ENCODE results near the gene FKBP2.

FKBP2 gene

DNA sequence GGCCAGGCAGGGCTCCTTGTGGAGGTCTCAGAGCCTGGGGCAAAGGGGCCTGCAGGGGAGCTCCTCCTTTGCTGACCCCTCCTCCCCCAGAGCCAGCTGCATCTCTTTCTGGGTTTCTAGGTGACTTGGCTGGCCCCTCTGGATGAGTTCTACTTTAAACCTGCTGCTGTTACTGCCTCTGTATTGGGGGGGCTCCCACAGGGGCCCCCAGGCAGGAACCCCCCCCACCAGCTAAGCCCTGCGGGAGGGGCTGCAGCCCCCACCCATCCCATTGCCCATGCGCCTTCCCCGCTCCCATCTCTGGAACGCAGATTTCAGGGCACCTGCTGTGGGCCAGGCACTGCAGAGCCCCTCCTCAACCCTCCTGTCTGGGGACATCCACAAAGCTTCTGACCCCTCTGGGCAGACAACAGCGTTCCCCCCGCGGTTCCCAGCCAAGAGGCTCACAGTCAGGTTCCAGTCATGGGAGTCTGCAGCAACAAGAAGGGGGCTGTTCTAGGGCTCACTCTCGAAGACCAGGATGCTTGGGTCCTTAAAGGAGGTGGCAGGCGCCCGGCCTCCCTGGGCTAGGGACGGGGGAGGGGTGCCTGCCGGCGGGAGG, 9.6 kb downstream of the FKBP2 start:
- in situ Hi-C loops (cut with HindIII; ENCODE audit: low pct_ligation_motif_present, low sequenced_read_pairs) = no loop called here
- Histone ChIP-seq H3K27ac (no peak overlapping the region), H3K4me3 (ENCODE audit: low read depth, low read length) (peak overlapping the region; percentile 61), H3K36me3 (replicated peaks) (peaks cover 10% of the 10 kb centered on the region), H3K27me3 (replicated peaks) (no peaks in the 10 kb centered on the region)
- TF ChIP-seq, protein P1, sequence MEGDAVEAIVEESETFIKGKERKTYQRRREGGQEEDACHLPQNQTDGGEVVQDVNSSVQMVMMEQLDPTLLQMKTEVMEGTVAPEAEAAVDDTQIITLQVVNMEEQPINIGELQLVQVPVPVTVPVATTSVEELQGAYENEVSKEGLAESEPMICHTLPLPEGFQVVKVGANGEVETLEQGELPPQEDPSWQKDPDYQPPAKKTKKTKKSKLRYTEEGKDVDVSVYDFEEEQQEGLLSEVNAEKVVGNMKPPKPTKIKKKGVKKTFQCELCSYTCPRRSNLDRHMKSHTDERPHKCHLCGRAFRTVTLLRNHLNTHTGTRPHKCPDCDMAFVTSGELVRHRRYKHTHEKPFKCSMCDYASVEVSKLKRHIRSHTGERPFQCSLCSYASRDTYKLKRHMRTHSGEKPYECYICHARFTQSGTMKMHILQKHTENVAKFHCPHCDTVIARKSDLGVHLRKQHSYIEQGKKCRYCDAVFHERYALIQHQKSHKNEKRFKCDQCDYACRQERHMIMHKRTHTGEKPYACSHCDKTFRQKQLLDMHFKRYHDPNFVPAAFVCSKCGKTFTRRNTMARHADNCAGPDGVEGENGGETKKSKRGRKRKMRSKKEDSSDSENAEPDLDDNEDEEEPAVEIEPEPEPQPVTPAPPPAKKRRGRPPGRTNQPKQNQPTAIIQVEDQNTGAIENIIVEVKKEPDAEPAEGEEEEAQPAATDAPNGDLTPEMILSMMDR (IDR thresholded peaks at IDR 0.05; ENCODE audit: low read depth, low read length, missing control alignments) = no peak
- DNase-seq = no peak

DNA sequence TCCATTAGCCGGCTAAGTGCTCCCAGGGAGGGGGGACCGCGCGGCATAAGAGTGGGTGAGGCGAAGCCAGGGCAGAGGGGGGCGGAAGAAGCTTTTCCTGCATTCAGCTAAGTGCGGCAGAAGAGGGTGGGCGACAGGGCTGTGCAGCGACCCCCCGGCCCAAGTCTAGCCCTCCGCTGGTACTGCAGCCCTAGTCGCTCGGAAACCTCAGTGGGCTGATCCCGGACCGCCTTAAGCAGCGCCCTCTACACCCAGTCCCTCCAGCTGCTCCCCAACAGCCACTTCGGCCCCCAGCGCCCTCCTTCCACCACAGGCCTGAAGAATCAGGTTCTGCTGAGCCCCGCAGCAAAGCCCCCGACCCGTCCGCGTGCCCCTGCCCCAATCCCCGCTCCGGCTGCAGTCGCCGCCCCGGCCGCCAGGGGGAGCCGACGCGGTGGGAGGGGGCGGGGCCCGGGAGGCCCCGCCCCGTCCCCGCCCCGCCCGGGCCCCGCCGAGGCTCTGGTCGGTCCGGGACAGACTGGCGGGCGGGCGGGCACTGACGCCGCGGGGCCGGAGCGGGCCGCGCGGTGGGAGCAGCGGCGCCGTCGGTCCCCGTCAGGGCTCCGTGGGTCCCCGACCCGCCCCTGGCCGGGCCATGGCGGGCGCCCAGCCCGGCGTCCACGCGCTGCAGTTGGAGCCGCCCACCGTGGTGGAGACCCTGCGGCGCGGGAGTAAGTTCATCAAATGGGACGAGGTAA, 10.3 kb downstream of the FKBP2 start, which contains the start of gene PLCB3:
Gene PLCB3, plus strand, starts transcription at position 515 of the 737 bp plus-strand sequence. Its CDS starts 120 bp downstream, at position 635.
- Histone ChIP-seq H3K4me3 (ENCODE audit: low read depth, low read length) (peak within 1 kb of the TSS; percentile 77), H3K27me3 (replicated peaks) (no peaks in the 10 kb centered on the region), H3K36me3 (replicated peaks) (peaks cover 17% of the 10 kb centered on the region), H3K27ac (peak within 1 kb of the TSS; percentile 29)
- TF ChIP-seq, protein P1 (IDR thresholded peaks at IDR 0.05; ENCODE audit: low read depth, low read length, missing control alignments) = peak; percentile 54
- in situ Hi-C loops (cut with HindIII; ENCODE audit: low pct_ligation_motif_present, low sequenced_read_pairs) = no loop called here
- no peak for DNase-seq

DNA sequence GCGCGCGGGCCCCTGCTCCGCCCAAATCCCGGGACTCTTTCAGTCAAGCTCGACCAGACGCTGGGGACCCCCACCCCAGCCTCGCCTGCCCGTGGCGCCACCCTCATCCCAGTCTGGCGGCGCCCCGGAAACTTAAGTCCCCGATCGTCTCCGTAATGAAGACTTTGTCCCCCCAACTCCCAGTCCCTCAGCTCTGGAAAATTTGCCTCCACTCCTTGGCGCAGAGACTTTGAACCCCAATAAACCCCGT, 10.8 kb downstream of the FKBP2 start:
- in situ Hi-C loops (cut with HindIII; ENCODE audit: low pct_ligation_motif_present, low sequenced_read_pairs) = no loop called here
- DNase-seq = peak; percentile 17
- TF ChIP-seq, protein P1 (IDR thresholded peaks at IDR 0.05; ENCODE audit: low read depth, low read length, missing control alignments) = no peak
- H3K4me3 ChIP-seq (ENCODE audit: low read depth, low read length) = peak overlapping the region; percentile 77
- H3K36me3 ChIP-seq (replicated peaks) = peaks cover 22% of the 10 kb centered on the region
- peak overlapping the region; percentile 29 for H3K27ac ChIP-seq
- H3K27me3 ChIP-seq (replicated peaks) = no peaks in the 10 kb centered on the region

DNA sequence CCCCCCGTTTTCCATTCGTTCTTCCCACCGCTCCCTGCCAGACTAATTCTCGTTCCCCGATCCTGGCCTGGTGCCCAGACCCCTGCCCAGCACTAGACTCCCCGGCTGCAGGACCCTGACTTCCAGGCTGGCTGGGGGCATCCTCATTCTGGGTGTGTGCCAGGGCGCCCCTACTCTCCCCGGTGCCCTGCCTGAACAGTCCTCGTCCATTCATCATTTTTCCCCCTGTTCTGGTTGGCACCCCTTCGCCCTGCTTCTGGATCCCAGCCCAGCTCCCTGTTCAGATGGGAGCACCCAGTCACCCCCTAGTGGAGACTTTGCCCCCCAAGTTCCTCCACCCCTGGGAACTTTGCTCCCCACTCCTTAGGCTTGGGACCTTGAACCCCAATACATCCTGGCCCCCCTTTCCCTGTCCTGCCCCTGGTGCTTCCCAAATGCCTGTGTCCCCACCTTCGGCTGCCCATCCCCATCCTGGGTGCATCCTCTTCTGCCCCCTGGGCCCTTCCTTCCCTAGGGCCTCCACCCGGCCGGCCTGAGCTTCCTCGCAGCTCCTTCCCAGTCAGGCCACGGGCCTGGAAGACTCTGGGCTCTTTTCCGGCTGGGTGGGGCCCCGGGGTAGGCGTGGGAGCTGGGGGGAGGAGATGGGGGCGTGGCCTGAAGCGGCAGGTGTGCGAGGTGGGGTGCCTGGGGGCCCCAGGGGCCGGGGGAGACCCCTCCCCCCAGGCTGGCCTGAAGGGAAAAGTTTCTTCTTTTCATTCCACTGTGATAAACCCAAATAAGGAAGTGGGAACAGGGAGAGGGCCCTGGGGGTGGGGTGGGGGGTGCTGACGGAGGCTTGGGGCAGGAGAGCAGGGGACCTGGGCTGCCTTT, 11.3 kb downstream of the FKBP2 start:
- in situ Hi-C loops (cut with HindIII; ENCODE audit: low pct_ligation_motif_present, low sequenced_read_pairs) = no loop called here
- peaks cover 25% of the 10 kb centered on the region for H3K36me3 ChIP-seq (replicated peaks)
- no peaks in the 10 kb centered on the region for H3K27me3 ChIP-seq (replicated peaks)
- H3K4me3 ChIP-seq (ENCODE audit: low read depth, low read length) = peak overlapping the region; percentile 77
- TF ChIP-seq, protein P1 (IDR thresholded peaks at IDR 0.05; ENCODE audit: low read depth, low read length, missing control alignments) = peak; percentile 65
- DNase-seq = no peak
- no peak overlapping the region for H3K27ac ChIP-seq

DNA sequence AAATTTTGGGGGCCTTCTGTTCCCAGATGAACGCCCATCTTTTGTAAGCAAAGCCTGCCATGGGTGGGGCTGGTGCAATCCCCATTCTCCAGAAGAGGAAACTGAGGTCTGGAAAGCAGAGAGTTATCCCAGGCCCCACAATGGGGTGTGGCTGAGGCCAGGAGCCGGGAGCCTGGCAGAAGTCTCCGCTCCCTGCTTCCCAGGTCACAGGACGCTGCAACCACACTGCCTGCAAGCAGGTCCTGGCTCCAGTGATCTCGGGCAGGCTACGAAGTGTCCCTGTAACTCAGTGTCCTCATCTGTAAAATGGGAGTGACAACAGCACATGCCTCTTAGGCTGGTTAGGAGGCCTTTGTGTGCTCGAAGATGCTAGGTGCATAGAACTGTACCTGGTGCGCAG, 12.1 kb downstream of the FKBP2 start:
- in situ Hi-C loops (cut with HindIII; ENCODE audit: low pct_ligation_motif_present, low sequenced_read_pairs) = no loop called here
- TF ChIP-seq, protein P1 (IDR thresholded peaks at IDR 0.05; ENCODE audit: low read depth, low read length, missing control alignments) = no peak
- Histone ChIP-seq H3K27ac (no peak overlapping the region), H3K36me3 (replicated peaks) (peaks cover 29% of the 10 kb centered on the region), H3K4me3 (ENCODE audit: low read depth, low read length) (peak overlapping the region; percentile 77), H3K27me3 (replicated peaks) (no peaks in the 10 kb centered on the region)
- DNase-seq = no peak
